NCI-H69 (cell line): ENCODE measurements around the gene MYZAP.
A peak's percentile ranks its signal among the peaks of the same experiment; 100 is the strongest.
"Not testable (repeated sequence)": the region's sequence is repeated elsewhere in the genome, so short reads cannot be mapped to it uniquely, and the experiment has no call there.

Source experiments
- DNase-seq: peaks from one replicate; lab custom pipeline; 2025; lab: John Stamatoyannopoulos, UW

Gene MYZAP

DNA sequence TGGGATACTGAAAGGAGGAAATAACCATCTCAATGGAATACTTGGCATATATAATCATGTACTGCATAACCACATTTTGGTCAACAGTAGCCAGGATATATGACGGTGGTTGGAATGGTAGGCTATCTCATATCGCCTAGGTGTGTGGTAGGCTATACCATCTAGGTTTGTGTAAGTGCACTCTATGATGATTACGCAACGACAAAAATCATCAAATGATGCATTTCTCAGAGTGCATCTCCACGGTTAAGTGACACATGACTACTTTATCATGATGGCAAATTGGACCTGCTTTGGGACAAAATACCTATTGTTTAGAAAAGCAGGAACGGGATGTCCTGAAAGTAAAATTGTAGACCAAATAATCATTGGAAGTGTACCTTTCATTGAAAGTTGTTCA, 2.8 kb downstream of the MYZAP start:
- DNase-seq = no peak

- peak; percentile 8 for DNase-seq
These were observed 3.5 kb downstream of the MYZAP start for GRCh38 chr15:57595011-57595866.

DNA sequence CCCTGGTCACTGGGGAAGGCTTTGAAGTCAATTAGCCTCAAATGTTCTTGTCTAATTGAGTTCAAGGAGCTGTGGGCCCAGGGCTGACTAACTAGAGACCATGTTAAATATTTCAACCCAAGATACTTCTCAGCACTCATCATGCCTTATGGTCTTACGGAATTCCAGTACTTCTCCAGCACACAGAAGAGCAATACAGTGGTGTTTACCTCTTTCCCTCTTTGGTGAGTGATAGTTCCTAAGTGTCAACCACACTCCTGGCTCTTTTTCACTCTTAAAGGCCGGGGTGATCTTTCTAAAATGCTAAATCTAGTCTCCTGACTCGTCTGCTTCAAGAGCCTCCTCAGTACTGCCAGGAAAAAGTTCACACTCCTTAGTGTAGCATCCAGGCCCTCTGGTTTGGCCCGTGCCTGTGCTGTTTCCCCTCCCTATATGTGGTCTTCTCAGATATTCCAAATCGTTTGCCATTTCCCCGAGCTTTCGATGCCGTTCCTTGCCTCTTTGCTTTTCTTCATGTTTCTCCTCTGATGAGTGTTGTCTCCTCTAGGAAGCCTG, 4.7 kb downstream of the MYZAP start:
- no peak for DNase-seq

- no peak for DNase-seq
These were observed 5.3 kb downstream of the MYZAP start for GRCh38 chr15:57596978-57597377.

DNA sequence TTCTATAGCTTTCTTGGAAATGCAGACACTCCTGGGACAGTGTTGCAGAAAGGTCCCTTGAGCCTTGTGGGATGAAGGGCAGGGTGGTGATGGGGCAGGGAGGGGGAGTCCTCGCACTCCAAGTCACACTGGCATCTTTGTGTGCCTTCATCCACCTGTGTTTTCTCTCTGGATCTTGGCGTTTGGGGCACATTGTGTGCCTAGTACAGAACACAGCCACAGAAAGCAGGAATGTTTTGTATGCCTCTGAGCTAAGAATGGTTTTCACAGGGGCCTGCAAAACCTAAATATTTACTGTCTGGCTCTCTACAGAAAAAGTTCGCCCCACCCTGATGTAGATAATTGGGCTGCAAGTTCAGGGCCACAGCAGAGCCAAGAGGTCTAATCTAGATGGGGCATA, 5.7 kb downstream of the MYZAP start:
- DNase-seq = peak; percentile 7

GRCh38 chr15:57598346-57598745, 6.6 kb downstream of the MYZAP start:
- DNase-seq = no peak

- no peak for DNase-seq
These were observed 7.6 kb downstream of the MYZAP start for GRCh38 chr15:57599296-57599810.

DNA sequence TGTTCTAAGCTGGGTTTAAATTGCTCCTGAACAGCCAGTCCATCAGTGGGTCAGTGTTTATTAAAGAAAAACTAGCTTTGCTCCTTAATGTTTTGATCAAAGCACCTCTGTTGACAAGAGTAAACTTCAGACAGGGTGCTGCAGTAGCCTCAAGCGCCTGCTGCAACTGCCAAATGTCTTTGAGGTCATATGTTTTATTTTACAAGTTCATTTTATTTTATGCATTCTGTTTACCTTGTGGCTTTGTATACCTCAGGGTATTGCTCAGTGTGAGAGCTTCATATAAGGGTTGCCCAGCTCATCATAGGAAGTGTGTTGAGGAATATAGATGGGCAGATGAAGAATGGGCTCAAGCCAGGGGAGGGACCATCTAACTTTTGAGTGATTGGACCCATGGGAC, 8.5 kb downstream of the MYZAP start:
- DNase-seq = no peak

- no peak for DNase-seq
These were observed 12.8 kb downstream of the MYZAP start for GRCh38 chr15:57604507-57604906.

GRCh38 chr15:57605491-57605890, 13.8 kb downstream of the MYZAP start:
- no peak for DNase-seq

GRCh38 chr15:57606048-57606447, 14.3 kb downstream of the MYZAP start:
- no peak for DNase-seq

- no peak for DNase-seq
These were observed 15.1 kb downstream of the MYZAP start for GRCh38 chr15:57606816-57607215.

- DNase-seq = no peak
These were observed 15.9 kb downstream of the MYZAP start for GRCh38 chr15:57607570-57608000.

DNA sequence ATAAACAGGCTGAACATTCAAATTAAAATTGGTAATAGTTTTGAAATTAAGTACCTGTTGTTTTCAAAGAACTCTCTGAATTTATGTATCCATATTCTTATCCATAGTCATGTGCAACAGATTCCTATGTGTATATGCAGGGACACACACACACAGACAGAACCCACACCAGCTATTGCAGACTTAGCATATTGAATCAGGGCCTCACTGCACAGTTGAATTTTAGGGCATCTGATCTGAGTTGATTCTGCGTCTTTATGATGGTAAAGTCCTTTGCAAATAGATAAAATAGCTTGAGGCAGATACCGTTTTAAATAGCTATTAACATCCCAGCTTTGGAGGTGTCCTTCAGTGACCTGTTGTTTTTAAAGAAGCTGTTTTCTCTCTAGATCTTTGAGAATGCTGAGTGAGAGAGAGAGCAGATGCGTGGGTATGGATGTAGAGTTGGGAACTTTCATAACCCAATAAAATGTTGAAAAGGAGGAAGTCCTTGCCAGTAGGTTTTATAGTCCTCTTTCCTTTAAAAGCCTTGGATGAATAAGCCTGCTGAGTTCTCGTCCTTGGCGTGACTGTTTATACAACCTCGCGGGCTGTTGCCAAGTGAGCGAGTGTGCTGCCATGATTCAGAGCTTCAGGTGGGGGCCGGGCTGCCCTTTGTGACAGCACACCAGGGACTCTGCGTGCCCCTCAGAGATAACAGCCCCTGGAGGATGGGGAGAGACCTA, 18.3 kb downstream of the MYZAP start:
- DNase-seq = peak; percentile 69

DNA sequence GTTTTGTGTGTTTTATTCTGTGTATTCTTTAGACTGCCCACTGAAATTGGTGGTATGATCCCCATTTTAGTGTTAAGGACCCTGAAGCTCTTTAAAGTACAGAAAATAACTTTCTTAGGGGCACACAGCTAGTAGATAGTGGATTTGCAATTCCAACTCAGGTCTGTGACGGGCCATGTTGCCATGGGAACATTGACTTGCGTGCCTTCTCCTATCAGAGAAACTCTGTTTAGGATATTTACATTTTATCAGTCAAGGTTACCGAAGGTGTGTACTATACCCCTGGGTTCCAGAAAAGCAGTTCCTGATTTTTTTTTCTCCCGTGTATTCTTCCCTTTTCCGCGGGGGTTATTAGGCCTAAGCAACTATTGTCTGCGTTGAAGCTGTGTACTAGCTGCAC, 19.4 kb downstream of the MYZAP start:
- no peak for DNase-seq

- DNase-seq = peak; percentile 17
These were observed 20.2 kb downstream of the MYZAP start for GRCh38 chr15:57611938-57612337.

DNA sequence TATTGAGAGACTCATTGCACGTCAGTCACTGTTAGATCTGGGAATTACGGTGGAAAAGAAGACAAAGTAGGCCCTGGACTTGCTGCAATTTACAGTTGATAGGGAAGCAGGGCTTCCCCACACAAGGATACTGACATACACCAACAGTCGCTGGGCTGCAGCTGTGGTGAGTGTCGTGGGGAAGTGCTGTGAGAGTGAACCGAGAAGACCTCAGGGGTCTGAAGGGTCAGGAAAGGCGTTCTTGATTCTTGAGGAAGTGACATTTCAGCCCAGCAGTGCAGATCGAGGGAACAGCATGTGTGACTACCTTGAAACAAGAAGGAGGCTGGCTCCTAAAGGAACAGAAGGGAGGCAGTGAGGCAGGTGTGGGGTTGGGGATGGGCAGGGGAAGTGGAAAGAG, 22.5 kb downstream of the MYZAP start:
- DNase-seq = no peak

DNA sequence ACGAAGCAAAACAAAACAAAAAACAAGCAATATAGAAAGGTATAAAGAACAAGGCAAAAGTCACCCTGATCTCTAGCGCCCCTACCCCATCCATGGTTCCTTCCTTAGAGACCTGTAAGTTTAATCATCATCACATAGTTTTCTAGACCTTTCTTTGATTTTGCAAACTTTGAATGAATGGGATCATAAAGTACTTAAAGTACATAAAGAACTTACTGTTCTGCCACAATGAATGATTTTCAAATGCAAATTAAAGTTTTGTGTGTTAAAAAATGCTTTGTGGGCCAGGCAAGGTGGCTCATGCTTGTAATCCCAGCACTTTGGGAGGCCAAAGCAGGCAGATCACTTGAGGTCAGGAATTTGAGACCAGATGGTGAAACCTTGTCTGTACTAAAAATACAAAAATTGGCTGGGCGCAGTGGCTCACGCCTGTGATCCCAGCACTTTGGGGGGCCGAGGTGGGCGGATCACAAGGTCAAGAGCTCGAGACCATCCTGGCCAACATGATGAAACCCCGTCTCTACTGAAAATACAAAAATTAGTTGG, 24.3 kb downstream of the MYZAP start:
- not testable (repeated sequence) for DNase-seq

DNA sequence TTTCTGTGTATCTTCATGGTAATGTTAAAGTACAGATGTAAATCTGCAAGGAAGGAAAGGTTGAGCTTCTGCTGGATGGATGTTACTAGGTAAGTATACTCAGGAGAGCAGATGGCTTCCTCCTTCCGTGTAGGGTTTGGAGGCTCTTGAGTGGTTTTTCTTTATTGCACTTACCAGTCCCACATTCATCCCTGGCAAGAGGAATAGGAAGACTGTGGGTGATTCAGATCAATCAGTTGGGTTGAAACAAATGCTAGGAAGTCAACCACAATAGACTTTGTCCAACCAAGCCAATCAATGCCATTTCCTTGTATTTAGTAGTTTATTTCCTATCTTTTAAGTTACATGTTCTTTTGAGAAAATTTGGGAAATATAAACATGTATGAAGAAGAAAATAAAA, 26.6 kb downstream of the MYZAP start:
- no peak for DNase-seq

- DNase-seq = no peak
These were observed 28.0 kb downstream of the MYZAP start for GRCh38 chr15:57619746-57620145.

GRCh38 chr15:57624730-57625129, 33.0 kb downstream of the MYZAP start:
- no peak for DNase-seq

GRCh38 chr15:57625703-57626448, 34.2 kb downstream of the MYZAP start:
- no peak for DNase-seq
